Cardiac fibroblast (primary cell): ENCODE results near the gene CIDEB.
A peak's percentile ranks its signal among the peaks of the same experiment; 100 is the strongest.
"Not testable (repeated sequence)": the region's sequence is repeated elsewhere in the genome, so short reads cannot be mapped to it uniquely, and the experiment has no call there.

ENCODE experiments used
- DNase-seq, 2 donors: peaks; one replicate each; pipeline versions ENCODE4 v3.0.0 to v3.0.0-alpha.2; 2010; ENCODE audit warnings: low read depth in 2 of 2
- H3K4me3 ChIP-seq, 2 donors: replicated peaks in 1 of 2; 1 replicate in 1 of 2; 2 replicates in 1 of 2; pipeline ENCODE4 v1.5.1; 2011; ENCODE audit warnings: low read depth in 2 of 2, low read length in 2 of 2, mild to moderate bottlenecking in 2 of 2, moderate library complexity in 1 of 2
- CTCF ChIP-seq: IDR thresholded peaks from one replicate; pipeline ENCODE4 v1.5.1; 2011; ENCODE audit warnings: low read depth, mild to moderate bottlenecking, low read length, inconsistent platforms

CIDEB gene, protein sequence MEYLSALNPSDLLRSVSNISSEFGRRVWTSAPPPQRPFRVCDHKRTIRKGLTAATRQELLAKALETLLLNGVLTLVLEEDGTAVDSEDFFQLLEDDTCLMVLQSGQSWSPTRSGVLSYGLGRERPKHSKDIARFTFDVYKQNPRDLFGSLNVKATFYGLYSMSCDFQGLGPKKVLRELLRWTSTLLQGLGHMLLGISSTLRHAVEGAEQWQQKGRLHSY

GRCh38 chr14:24307575-24308341, at the start of gene CIDEB:
CIDEB (minus strand) TSS chr14:24307977; CDS start chr14:24307858, 119 bp downstream.
- peak; percentile 67 to 68 for DNase-seq
- H3K4me3 ChIP-seq = no peak within 1 kb of the TSS
- peak; percentile 98 for TF ChIP-seq CTCF

GRCh38 chr14:24356208-24356607, 48.4 kb upstream of the CIDEB start:
- no peak overlapping the region for H3K4me3 ChIP-seq
- no peak for TF ChIP-seq CTCF
- DNase-seq = no peak

DNA sequence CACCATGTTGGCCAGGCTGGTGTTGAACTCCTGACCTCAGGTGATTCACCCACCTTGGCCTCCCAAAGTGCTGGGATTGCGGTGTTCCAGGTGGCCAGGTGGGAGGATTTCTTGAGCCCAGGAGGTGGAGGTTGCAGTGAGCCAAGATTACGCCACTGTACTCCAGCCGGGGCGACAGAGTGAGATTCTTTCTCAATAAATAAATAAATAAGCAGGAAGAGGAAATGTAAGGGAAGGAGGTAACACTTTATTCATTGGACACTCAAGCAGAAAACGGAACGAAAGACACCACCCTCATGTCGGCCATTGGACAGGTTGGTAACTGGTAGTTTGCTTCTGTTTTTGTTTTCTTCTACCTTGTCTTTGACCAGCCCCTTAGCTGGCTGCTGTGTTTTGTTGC, 47.2 kb upstream of the CIDEB start:
- no peak overlapping the region for H3K4me3 ChIP-seq
- no peak for TF ChIP-seq CTCF
- no peak for DNase-seq

- DNase-seq = not testable (repeated sequence)
Measured at GRCh38 chr14:24354482-24354825, 46.7 kb upstream of the CIDEB start.

GRCh38 chr14:24353559-24354481, 46.0 kb upstream of the CIDEB start:
- TF ChIP-seq CTCF = no peak
- no peak overlapping the region for H3K4me3 ChIP-seq
- DNase-seq = peak; percentile 40 to 75

More at GRCh38 chr14:24354482-24354825, 46.7 kb upstream of the CIDEB start:
- H3K4me3 ChIP-seq = not testable (repeated sequence)

DNA sequence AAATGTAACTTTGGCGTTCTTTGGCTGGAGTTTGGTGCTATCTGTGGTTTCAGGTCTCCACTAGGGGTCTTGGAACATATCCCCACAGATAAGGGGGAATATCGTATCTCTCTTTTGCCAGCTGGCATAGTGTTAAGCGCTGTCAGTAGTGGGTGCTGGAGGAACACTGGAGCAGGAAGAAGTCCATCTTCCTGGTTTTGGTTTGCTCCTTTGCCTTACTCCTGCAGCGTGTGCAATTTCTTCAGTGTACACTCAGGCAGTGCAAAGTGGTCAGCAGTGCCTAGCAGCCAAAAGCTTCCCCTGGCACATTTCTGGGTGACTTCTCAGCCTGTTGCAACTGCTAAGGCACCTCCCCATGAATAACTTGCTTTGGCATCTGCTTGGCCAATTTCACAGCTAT, 43.7 kb upstream of the CIDEB start:
- H3K4me3 ChIP-seq = no peak overlapping the region
- no peak for TF ChIP-seq CTCF
- peak; percentile 48 to 64 for DNase-seq

DNA sequence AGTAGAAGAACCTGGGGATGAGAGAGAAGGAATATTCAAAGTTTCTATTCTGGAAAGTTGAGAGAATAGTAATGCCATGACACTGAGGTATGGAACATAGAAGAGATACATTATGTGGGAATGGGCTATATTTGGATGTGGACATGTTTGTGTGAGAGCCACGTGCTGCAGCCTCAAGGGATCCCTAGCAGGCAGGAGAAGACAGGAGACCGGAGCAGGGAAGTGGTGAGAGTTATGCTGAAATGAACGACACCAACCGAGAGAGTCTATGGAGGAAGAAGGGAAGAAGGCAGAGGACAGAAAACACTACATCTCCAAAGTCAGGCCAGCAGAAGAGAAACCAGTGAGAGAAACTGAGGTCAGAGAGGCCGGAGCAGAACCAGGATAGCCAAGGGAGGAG, 42.0 kb upstream of the CIDEB start:
- TF ChIP-seq CTCF = no peak
- no peak overlapping the region for H3K4me3 ChIP-seq
- DNase-seq = no peak
